ENCODE results near the gene ARRDC4. TPM values are rescaled to one million over a fixed set of nuclear protein-coding genes. Genes with fewer than 3 reads are reported as not detected.

The ARRDC4 gene
- total RNA-seq, 1 donor from 2014 or later = 11.8 TPM

GRCh38 chr15:98012354-98012753, 51.9 kb downstream of the ARRDC4 start:
- intact Hi-C loops (cut with micrococcal nuclease) = no loop called here
- no peak for DNase-seq
- no peak for TF ChIP-seq CTCF (IDR thresholded peaks at IDR 0.05; ENCODE audit: borderline replicate concordance)
- Histone ChIP-seq H3K27ac (replicated peaks) (no peak overlapping the region), H3K4me1 (no peaks in the 10 kb centered on the region), H3K4me3 (no peak overlapping the region), H3K36me3 (no peaks in the 10 kb centered on the region), H3K9me3 (replicated peaks) (no peaks in the 10 kb centered on the region), H3K27me3 (ENCODE audit: low read depth) (peaks cover 15% of the 10 kb centered on the region)

- Histone ChIP-seq H3K27me3 (ENCODE audit: low read depth) (peaks cover 25% of the 10 kb centered on the region), H3K27ac (replicated peaks) (no peak overlapping the region), H3K4me1 (no peaks in the 10 kb centered on the region), H3K36me3 (no peaks in the 10 kb centered on the region), H3K4me3 (no peak overlapping the region), H3K9me3 (replicated peaks) (no peaks in the 10 kb centered on the region)
- intact Hi-C loops (cut with micrococcal nuclease) = no loop called here
- no peak for TF ChIP-seq CTCF (IDR thresholded peaks at IDR 0.05; ENCODE audit: borderline replicate concordance)
- no peak for DNase-seq
Observed at GRCh38 chr15:98013631-98014030, 53.1 kb downstream of the ARRDC4 start.

GRCh38 chr15:98017150-98017964, 56.9 kb downstream of the ARRDC4 start:
- Histone ChIP-seq H3K36me3 (no peaks in the 10 kb centered on the region), H3K4me3 (no peak overlapping the region), H3K4me1 (no peaks in the 10 kb centered on the region), H3K9me3 (replicated peaks) (no peaks in the 10 kb centered on the region), H3K27me3 (ENCODE audit: low read depth) (peaks cover 53% of the 10 kb centered on the region), H3K27ac (replicated peaks) (no peak overlapping the region)
- no peak for DNase-seq
- intact Hi-C loops (cut with micrococcal nuclease) = no loop called here
- TF ChIP-seq CTCF (IDR thresholded peaks at IDR 0.05; ENCODE audit: borderline replicate concordance) = no peak

- Histone ChIP-seq H3K36me3 (no peaks in the 10 kb centered on the region), H3K4me3 (no peak overlapping the region), H3K4me1 (no peaks in the 10 kb centered on the region), H3K9me3 (replicated peaks) (no peaks in the 10 kb centered on the region), H3K27me3 (ENCODE audit: low read depth) (peaks cover 67% of the 10 kb centered on the region), H3K27ac (replicated peaks) (no peak overlapping the region)
- TF ChIP-seq CTCF (IDR thresholded peaks at IDR 0.05; ENCODE audit: borderline replicate concordance) = no peak
- DNase-seq = no peak
- intact Hi-C loops (cut with micrococcal nuclease) = no loop called here
Observed at GRCh38 chr15:98018761-98019351, 58.4 kb downstream of the ARRDC4 start.

Data from left ventricle myocardium inferior (tissue), 1 donor.